SH-SY5Y (cell line): ENCODE measurements around the gene ARSA.

Experiments
- GATA2 ChIP-seq: IDR thresholded peaks from 2 replicates; pipeline ENCODE4 v1.6.1; 2011; ENCODE audit warnings: mild to moderate bottlenecking, low read depth, low read length
- GATA3 ChIP-seq: IDR thresholded peaks from 2 replicates; pipeline ENCODE4 v1.6.1; 2011; ENCODE audit warnings: low read depth, mild to moderate bottlenecking, low read length, moderate library complexity

DNA sequence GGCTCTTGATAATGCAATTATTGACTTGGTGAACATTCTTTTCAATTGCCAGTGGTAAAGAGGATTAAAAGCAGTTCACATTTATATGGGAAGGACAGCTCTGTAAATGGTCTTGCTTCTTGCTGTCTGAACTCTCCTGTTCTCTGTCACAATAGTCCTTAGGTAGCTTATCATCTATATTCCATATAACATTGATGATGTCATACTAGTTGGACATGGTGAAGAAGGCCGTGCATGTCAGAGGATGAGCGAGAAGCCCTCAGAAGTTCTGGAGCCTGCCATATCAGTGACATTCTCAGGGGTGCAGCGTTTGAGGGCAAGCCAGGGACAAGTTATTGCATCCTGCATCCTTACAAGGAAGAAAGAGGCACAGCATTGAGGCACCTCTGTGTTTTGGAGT is 42.7 kb downstream of the ARSA start:
- TF ChIP-seq GATA2, result no peak
- TF ChIP-seq GATA3, result no peak
